WERI-Rb-1 (cell line): ENCODE data around the gene FAT2.

Experiments
- DNase-seq: peaks from one replicate; pipeline ENCODE4 v3.0.0-alpha.2; 2020
- H3K27ac ChIP-seq: fragments of 250-450 bp; sonication (Bioruptor Pico); 2 replicates; pipeline ENCODE4 v1.5.1; 2020; ENCODE audit warnings: mild to moderate bottlenecking, moderate library complexity
- H3K27me3 ChIP-seq: fragments of 250-450 bp; sonication (Bioruptor Pico); 2 replicates; pipeline ENCODE4 v1.5.1; 2021; ENCODE audit warnings: mild to moderate bottlenecking, low read depth, moderate library complexity; ENCODE audit not compliant: insufficient read depth, severe bottlenecking
- H3K36me3 ChIP-seq: fragments of 250-450 bp; sonication (Bioruptor Pico); 2 replicates; pipeline ENCODE4 v1.5.1; 2020; ENCODE audit warnings: mild to moderate bottlenecking, moderate library complexity
- H3K4me3 ChIP-seq: 2 replicates; pipeline ENCODE4 v1.5.1; 2011; ENCODE audit warnings: low read depth, mild to moderate bottlenecking, control low read depth, low read length
- H3K9me3 ChIP-seq: fragments of 250-450 bp; sonication (Bioruptor Pico); 2 replicates; pipeline ENCODE4 v1.5.1; 2021; ENCODE audit warnings: mild to moderate bottlenecking, moderate library complexity; ENCODE audit not compliant: severe bottlenecking
- CTCF ChIP-seq: IDR thresholded peaks from 2 replicates; pipeline ENCODE4 v1.5.1; 2011; ENCODE audit warnings: low read depth, mild to moderate bottlenecking, control low read depth, inconsistent platforms, low read length

FAT2 gene

GRCh38 chr5:151541571-151541970 is 49.6 kb downstream of the FAT2 start:
- Histone ChIP-seq H3K27ac (no peak overlapping the region), H3K36me3 (no peaks in the 10 kb centered on the region), H3K4me3 (no peak overlapping the region), H3K27me3 (no peaks in the 10 kb centered on the region), H3K9me3 (no peaks in the 10 kb centered on the region)
- peak; percentile 21 for DNase-seq
- no peak for TF ChIP-seq CTCF
